ENCODE measurements around the gene TCF4.

- TF ChIP-seq CTCF (IDR thresholded peaks at IDR 0.05) (no peak), POLR2AphosphoS5 (IDR thresholded peaks at IDR 0.05) (peak; percentile 55 to 78 (median 57))
These were observed 266.5 kb downstream of the TCF4 start for GRCh38 chr18:55321265-55322177.

Data from stomach (tissue), 4 donors.